H9 (cell line): ENCODE results near the gene BBOX1. TPM values are rescaled to one million over a fixed set of nuclear protein-coding genes. Genes with fewer than 3 reads are reported as not detected.

Source experiments
- DNase-seq: peaks from one replicate; pipeline ENCODE4 v3.0.0-alpha.2; 2017
- H2AFZ ChIP-seq: one replicate; pipeline ENCODE4 v1.6.1; 2013; ENCODE audit warnings: mild to moderate bottlenecking, low read length, control low read depth, moderate library complexity
- H2AK5ac ChIP-seq: 2 replicates; pipeline ENCODE4 v1.6.1; 2013; ENCODE audit warnings: low read length, control low read depth, mixed read lengths; ENCODE audit not compliant: insufficient read length
- H2BK120ac ChIP-seq: one replicate; pipeline ENCODE4 v1.6.1; 2013; ENCODE audit warnings: low read depth, mild to moderate bottlenecking, low read length, control low read depth, inconsistent platforms; ENCODE audit not compliant: poor library complexity, severe bottlenecking
- H2BK12ac ChIP-seq: 2 replicates; pipeline ENCODE4 v1.6.1; 2013; ENCODE audit warnings: low read length, control low read depth, mixed read lengths, low read depth; ENCODE audit not compliant: insufficient read length
- H2BK15ac ChIP-seq: 2 replicates; pipeline ENCODE4 v1.6.1; 2013; ENCODE audit warnings: low read depth, low read length, control low read depth
- H2BK20ac ChIP-seq: one replicate; pipeline ENCODE4 v1.6.1; 2013; ENCODE audit warnings: low read depth, mild to moderate bottlenecking, low read length, control low read depth, inconsistent platforms; ENCODE audit not compliant: poor library complexity, severe bottlenecking
- H2BK5ac ChIP-seq: 2 replicates; pipeline ENCODE4 v1.6.1; 2013; ENCODE audit warnings: low read length, control low read depth, mixed read lengths; ENCODE audit not compliant: insufficient read length
- H3K14ac ChIP-seq: 2 replicates; pipeline ENCODE4 v1.6.1; 2013; ENCODE audit warnings: low read length, control low read depth; ENCODE audit not compliant: insufficient read depth
- H3K18ac ChIP-seq: 2 replicates; pipeline ENCODE4 v1.6.1; 2013; ENCODE audit warnings: low read depth, mild to moderate bottlenecking, mixed read lengths, low read length, control low read depth; ENCODE audit not compliant: insufficient read length
- H3K23ac ChIP-seq: 2 replicates; pipeline ENCODE4 v1.6.1; 2013; ENCODE audit warnings: low read length, control low read depth, mixed read lengths, low read depth; ENCODE audit not compliant: insufficient read length
- H3K23me2 ChIP-seq: 2 replicates; pipeline ENCODE4 v1.6.1; 2013; ENCODE audit warnings: low read depth, mild to moderate bottlenecking, mixed read lengths, low read length, control low read depth; ENCODE audit not compliant: insufficient read length, poor library complexity, severe bottlenecking
- H3K27ac ChIP-seq: 2 replicates; pipeline ENCODE4 v1.5.1; 2013; ENCODE audit warnings: low read length, control low read depth, mixed read lengths, low read depth; ENCODE audit not compliant: insufficient read length
- H3K27me3 ChIP-seq: 2 replicates; pipeline ENCODE4 v1.6.1; 2013; ENCODE audit warnings: low read length, control low read depth, inconsistent platforms; ENCODE audit not compliant: insufficient read depth
- H3K4ac ChIP-seq: 2 replicates; pipeline ENCODE4 v1.6.1; 2013; ENCODE audit warnings: low read depth, mild to moderate bottlenecking, control low read depth, inconsistent platforms, low read length, moderate library complexity
- H3K4me1 ChIP-seq: 2 replicates; pipeline ENCODE4 v1.6.1; 2013; ENCODE audit warnings: low read length, control low read depth, inconsistent platforms; ENCODE audit not compliant: insufficient read depth
- H3K4me2 ChIP-seq: 2 replicates; pipeline ENCODE4 v1.6.1; 2013; ENCODE audit warnings: low read length, control low read depth, mixed read lengths; ENCODE audit not compliant: insufficient read length, insufficient read depth
- H3K56ac ChIP-seq: 2 replicates; pipeline ENCODE4 v1.6.1; 2013; ENCODE audit warnings: low read depth, mild to moderate bottlenecking, mixed read lengths, low read length, control low read depth; ENCODE audit not compliant: insufficient read length
- H3K79me1 ChIP-seq: 2 replicates; pipeline ENCODE4 v1.6.1; 2013; ENCODE audit warnings: low read depth, mild to moderate bottlenecking, moderate library complexity, low read length, control low read depth, inconsistent platforms; ENCODE audit not compliant: insufficient read depth, poor library complexity, severe bottlenecking
- H3K79me2 ChIP-seq: 2 replicates; pipeline ENCODE4 v1.6.1; 2013; ENCODE audit warnings: low read length, control low read depth, inconsistent platforms; ENCODE audit not compliant: insufficient read depth
- H3K9ac ChIP-seq: 2 replicates; pipeline ENCODE4 v1.6.1; 2013; ENCODE audit warnings: low read length, control low read depth, mixed read lengths; ENCODE audit not compliant: insufficient read length; ENCODE audit errors: extremely low read depth
- H3K9me3 ChIP-seq: one replicate; pipeline ENCODE4 v1.6.1; 2013; ENCODE audit warnings: low read depth, low read length, inconsistent platforms; ENCODE audit not compliant: control insufficient read depth
- H3T11ph ChIP-seq: one replicate; pipeline ENCODE4 v1.6.1; 2013; ENCODE audit warnings: mild to moderate bottlenecking, low read length, control low read depth, inconsistent platforms
- H4K20me1 ChIP-seq: one replicate; pipeline ENCODE4 v1.6.1; 2013; ENCODE audit not compliant: control insufficient read depth, insufficient read length, insufficient read depth
- H4K5ac ChIP-seq: 2 replicates; pipeline ENCODE4 v1.6.1; 2013; ENCODE audit warnings: low read depth, mild to moderate bottlenecking, mixed read lengths, low read length, control low read depth; ENCODE audit not compliant: insufficient read length
- H4K8ac ChIP-seq: replicated peaks from 2 replicates; pipeline ENCODE4 v1.6.1; 2013; ENCODE audit warnings: low read length, control low read depth, mixed read lengths, low read depth; ENCODE audit not compliant: insufficient read length
- H4K91ac ChIP-seq: 2 replicates; pipeline ENCODE4 v1.6.1; 2013; ENCODE audit warnings: low read depth, mild to moderate bottlenecking, moderate library complexity, mixed read lengths, low read length, control low read depth; ENCODE audit not compliant: insufficient read length
- H3K27ac Mint-ChIP-seq, 3 experiments: 2 replicates in 2 of 3; 3 replicates in 1 of 3; pipeline ENCODE4 v1.8.0; 2020 to 2021; ENCODE audit warnings: mixed read lengths in 3 of 3, mild to moderate bottlenecking in 1 of 3, moderate library complexity in 1 of 3
- H3K27me3 Mint-ChIP-seq: 2 replicates; pipeline ENCODE4 v1.8.0; 2021; ENCODE audit warnings: low read depth, mild to moderate bottlenecking, moderate library complexity, mixed read lengths
- H3K36me3 Mint-ChIP-seq, 3 experiments: 2 replicates in 2 of 3; 3 replicates in 1 of 3; pipeline ENCODE4 v1.8.0; 2020 to 2021; ENCODE audit warnings: low read depth in 3 of 3, mixed read lengths in 3 of 3; ENCODE audit not compliant: insufficient read depth in 1 of 3
- H3K4me1 Mint-ChIP-seq, 2 experiments: 2 replicates each; pipeline ENCODE4 v1.8.0; 2020; ENCODE audit warnings: mixed read lengths in 2 of 2
- H3K4me3 Mint-ChIP-seq, 2 experiments: 2 replicates in 1 of 2; 3 replicates in 1 of 2; pipeline ENCODE4 v1.8.0; 2020 to 2021; ENCODE audit warnings: mild to moderate bottlenecking in 2 of 2, mixed read lengths in 2 of 2, moderate library complexity in 1 of 2
- H3K9me3 Mint-ChIP-seq, 2 experiments: 2 replicates in 1 of 2; 3 replicates in 1 of 2; pipeline ENCODE4 v1.8.0; 2020; ENCODE audit warnings: mild to moderate bottlenecking in 2 of 2, mixed read lengths in 2 of 2, moderate library complexity in 1 of 2
- total RNA-seq: library from RNA; stranded (reverse); gene quantifications from 2 replicates; pipeline ENCODE4 v1.2.1, GENCODE V29; 2021
- TF ChIP-seq, protein P1 (sequence below): fragments of 200-600 bp; sonication (generic); conservative IDR thresholded peaks from 3 replicates; pipeline ENCODE4 v1.8.0; 2021; ENCODE audit warnings: antibody characterized with exemption, mild to moderate bottlenecking

Gene BBOX1
- total RNA-seq, 1 experiment from 2014 or later: not detected

DNA sequence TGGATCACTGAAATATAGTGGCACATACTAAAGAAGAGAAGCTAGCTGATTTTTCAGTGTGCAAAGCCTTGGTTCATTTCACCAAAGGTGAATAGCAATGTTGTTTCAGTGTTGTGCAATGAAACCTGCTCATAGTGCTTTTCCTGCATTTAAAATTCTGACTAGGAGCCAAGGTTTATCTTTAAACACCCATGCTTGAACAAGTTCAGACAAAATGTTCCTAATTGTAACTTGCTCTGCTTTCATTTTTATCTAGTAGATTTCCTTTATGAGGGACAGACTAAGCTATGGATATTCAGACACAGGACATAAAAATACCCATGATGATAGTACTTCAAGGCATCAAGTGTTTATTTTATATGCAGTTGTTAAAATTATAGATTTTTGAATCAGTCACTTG is 47.7 kb downstream of the BBOX1 start:
- Histone ChIP-seq H3K27ac (no peak overlapping the region), H4K8ac (no peak overlapping the region), H3K27me3 (no peaks in the 10 kb centered on the region), H3K4me2 (no peak overlapping the region), H3K9me3 (no peaks in the 10 kb centered on the region), H3K14ac (no peak overlapping the region), H4K20me1 (no peaks in the 10 kb centered on the region), H2AFZ (no peak overlapping the region), H4K5ac (no peak overlapping the region), H3K9ac (no peak overlapping the region), H3K18ac (no peak overlapping the region), H2BK5ac (no peak overlapping the region), H3K4me1 (no peaks in the 10 kb centered on the region), H3K79me2 (no peaks in the 10 kb centered on the region), H3K23ac (no peak overlapping the region), H3K79me1 (no peaks in the 10 kb centered on the region), H4K91ac (no peak overlapping the region), H2BK15ac (no peak overlapping the region), H2BK120ac (no peak overlapping the region), H2BK20ac (no peak overlapping the region), H3K23me2 (no peaks in the 10 kb centered on the region), H2AK5ac (no peak overlapping the region), H3K56ac (no peak overlapping the region), H3K4ac (no peak overlapping the region), H2BK12ac (no peak overlapping the region), H3T11ph (no peak overlapping the region)
- H3K36me3 Mint-ChIP-seq: peaks cover 6 to 18% (median 6%) of the 10 kb centered on the region in 3 experiments
- DNase-seq: no peak
- H3K4me1 Mint-ChIP-seq: peaks cover 8% of the 10 kb centered on the region in 2 experiments
- H3K27ac Mint-ChIP-seq: no peak overlapping the region
- H3K4me3 Mint-ChIP-seq: no peak overlapping the region
- H3K27me3 Mint-ChIP-seq: no peaks in the 10 kb centered on the region
- TF ChIP-seq, protein P1, sequence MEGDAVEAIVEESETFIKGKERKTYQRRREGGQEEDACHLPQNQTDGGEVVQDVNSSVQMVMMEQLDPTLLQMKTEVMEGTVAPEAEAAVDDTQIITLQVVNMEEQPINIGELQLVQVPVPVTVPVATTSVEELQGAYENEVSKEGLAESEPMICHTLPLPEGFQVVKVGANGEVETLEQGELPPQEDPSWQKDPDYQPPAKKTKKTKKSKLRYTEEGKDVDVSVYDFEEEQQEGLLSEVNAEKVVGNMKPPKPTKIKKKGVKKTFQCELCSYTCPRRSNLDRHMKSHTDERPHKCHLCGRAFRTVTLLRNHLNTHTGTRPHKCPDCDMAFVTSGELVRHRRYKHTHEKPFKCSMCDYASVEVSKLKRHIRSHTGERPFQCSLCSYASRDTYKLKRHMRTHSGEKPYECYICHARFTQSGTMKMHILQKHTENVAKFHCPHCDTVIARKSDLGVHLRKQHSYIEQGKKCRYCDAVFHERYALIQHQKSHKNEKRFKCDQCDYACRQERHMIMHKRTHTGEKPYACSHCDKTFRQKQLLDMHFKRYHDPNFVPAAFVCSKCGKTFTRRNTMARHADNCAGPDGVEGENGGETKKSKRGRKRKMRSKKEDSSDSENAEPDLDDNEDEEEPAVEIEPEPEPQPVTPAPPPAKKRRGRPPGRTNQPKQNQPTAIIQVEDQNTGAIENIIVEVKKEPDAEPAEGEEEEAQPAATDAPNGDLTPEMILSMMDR: no peak
- H3K9me3 Mint-ChIP-seq: peaks cover 8 to 12% of the 10 kb centered on the region in 2 experiments
